ENCODE data around the gene ETNK2. TPM values are rescaled to one million over a fixed set of nuclear protein-coding genes. Genes with fewer than 3 reads are reported as not detected.

The ETNK2 gene
- total RNA-seq, 2 donors from 2014 or later, result 16.7 to 24.4 TPM

DNA sequence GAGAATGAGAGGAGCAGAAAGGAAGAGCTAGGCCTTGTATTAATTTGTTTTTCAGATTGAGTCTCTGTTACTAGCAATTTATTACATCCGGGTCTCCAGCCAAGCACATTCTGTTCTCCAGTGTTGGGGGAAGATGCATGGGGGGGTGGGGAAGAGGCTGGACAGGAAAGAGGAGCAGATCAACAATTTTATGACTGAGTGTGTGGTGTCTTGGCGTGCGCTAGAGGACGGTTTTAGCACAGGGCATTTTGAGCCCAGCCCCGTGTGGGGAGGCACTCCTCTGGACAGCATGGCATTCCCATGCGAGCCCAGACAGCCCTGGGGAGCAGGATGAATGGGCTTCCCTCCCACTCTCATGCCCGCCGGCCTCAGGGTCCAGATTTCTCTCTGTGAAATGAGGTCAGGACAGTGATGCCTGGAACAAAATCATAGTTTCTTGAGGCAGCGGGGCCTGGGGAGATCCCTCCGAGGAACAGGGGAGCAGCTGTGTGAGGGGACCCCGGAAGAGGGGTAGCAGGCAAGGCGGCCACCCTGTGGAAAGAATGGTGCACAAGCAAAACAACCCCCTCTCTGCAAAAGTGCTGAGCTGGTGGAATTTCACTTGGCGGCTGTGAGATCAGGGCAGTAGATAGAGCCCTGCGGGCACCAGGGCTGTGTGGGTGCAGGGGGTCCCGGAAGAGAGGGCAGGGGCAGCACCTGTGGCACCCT is 62.6 kb downstream of the ETNK2 start:
- H3K27ac Mint-ChIP-seq, result peak overlapping the region; percentile 53
- DNase-seq, result no peak
- peaks cover 2% of the 10 kb centered on the region for H3K36me3 Mint-ChIP-seq (ENCODE audit: low read depth)
- H3K4me1 ChIP-seq (ENCODE audit: control insufficient read depth, insufficient read depth, low read length), result peaks cover 14% of the 10 kb centered on the region
- H3K9me3 ChIP-seq (ENCODE audit: control insufficient read depth, low read length), result no peaks in the 10 kb centered on the region
- H3K27ac ChIP-seq (ENCODE audit: low read depth, low read length), result peak overlapping the region; percentile 56
- H3K4me3 Mint-ChIP-seq, result no peak overlapping the region
- no peak overlapping the region for H3K9ac ChIP-seq (ENCODE audit: extremely low read depth, low read length, poor library complexity, severe bottlenecking)
- H3K27me3 Mint-ChIP-seq (ENCODE audit: insufficient read depth), result no peaks in the 10 kb centered on the region
- H3K27me3 ChIP-seq (ENCODE audit: control insufficient read depth, insufficient read depth, low read length, poor library complexity, severe bottlenecking), result no peaks in the 10 kb centered on the region
- peaks cover 62% of the 10 kb centered on the region for H3K4me1 Mint-ChIP-seq
- no peak overlapping the region for H3K4me3 ChIP-seq (ENCODE audit: low read length)
- no peaks in the 10 kb centered on the region for H3K36me3 ChIP-seq (ENCODE audit: control insufficient read depth, insufficient read depth, low read length)
- WGBS, 2 experiments (ENCODE audit: insufficient coverage in 1 of 2, insufficient read length in 1 of 2), result 92 to 95% methylated on average over 6 to 15 of the region's 15 CpGs
- TF ChIP-seq, protein P1, sequence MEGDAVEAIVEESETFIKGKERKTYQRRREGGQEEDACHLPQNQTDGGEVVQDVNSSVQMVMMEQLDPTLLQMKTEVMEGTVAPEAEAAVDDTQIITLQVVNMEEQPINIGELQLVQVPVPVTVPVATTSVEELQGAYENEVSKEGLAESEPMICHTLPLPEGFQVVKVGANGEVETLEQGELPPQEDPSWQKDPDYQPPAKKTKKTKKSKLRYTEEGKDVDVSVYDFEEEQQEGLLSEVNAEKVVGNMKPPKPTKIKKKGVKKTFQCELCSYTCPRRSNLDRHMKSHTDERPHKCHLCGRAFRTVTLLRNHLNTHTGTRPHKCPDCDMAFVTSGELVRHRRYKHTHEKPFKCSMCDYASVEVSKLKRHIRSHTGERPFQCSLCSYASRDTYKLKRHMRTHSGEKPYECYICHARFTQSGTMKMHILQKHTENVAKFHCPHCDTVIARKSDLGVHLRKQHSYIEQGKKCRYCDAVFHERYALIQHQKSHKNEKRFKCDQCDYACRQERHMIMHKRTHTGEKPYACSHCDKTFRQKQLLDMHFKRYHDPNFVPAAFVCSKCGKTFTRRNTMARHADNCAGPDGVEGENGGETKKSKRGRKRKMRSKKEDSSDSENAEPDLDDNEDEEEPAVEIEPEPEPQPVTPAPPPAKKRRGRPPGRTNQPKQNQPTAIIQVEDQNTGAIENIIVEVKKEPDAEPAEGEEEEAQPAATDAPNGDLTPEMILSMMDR (conservative IDR thresholded peaks at IDR 0.05), result no peak
- no peaks in the 10 kb centered on the region for H3K9me3 Mint-ChIP-seq

DNA sequence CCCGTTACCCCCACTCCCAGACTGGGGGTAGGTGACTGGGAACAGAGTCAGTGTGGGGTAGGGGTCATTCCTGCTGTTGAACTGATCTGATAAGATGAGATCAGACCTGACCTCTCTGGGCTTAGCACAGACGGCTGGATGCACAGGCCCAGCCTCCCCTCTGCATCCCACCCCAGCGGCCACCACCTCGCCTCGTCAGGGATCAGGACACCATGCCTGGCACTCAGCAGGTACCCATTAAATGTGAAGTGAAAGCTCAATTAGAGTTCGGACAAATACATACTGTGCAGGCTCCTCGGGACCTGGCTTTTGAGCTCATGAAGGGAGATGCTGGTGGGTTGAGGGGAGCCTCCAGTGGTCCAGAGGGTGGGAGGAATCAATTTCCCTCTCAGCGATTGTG is 63.2 kb downstream of the ETNK2 start:
- Histone ChIP-seq H3K27ac (ENCODE audit: low read depth, low read length) (peak overlapping the region; percentile 56), H3K27me3 (ENCODE audit: control insufficient read depth, insufficient read depth, low read length, poor library complexity, severe bottlenecking) (no peaks in the 10 kb centered on the region), H3K36me3 (ENCODE audit: control insufficient read depth, insufficient read depth, low read length) (no peaks in the 10 kb centered on the region), H3K4me1 (ENCODE audit: control insufficient read depth, insufficient read depth, low read length) (peaks cover 18% of the 10 kb centered on the region), H3K4me3 (ENCODE audit: low read length) (no peak overlapping the region), H3K9me3 (ENCODE audit: control insufficient read depth, low read length) (no peaks in the 10 kb centered on the region), H3K9ac (ENCODE audit: extremely low read depth, low read length, poor library complexity, severe bottlenecking) (no peak overlapping the region)
- peak overlapping the region; percentile 53 for H3K27ac Mint-ChIP-seq
- H3K4me1 Mint-ChIP-seq, result peaks cover 62% of the 10 kb centered on the region
- TF ChIP-seq, protein P1 (conservative IDR thresholded peaks at IDR 0.05), result no peak
- peaks cover 2% of the 10 kb centered on the region for H3K36me3 Mint-ChIP-seq (ENCODE audit: low read depth)
- no peak for DNase-seq
- no peak overlapping the region for H3K4me3 Mint-ChIP-seq
- H3K9me3 Mint-ChIP-seq, result no peaks in the 10 kb centered on the region
- H3K27me3 Mint-ChIP-seq (ENCODE audit: insufficient read depth), result no peaks in the 10 kb centered on the region
- WGBS, 2 experiments (ENCODE audit: insufficient coverage in 1 of 2, insufficient read length in 1 of 2), result 36 to 82% methylated on average over 2 to 8 of the region's 8 CpGs

DNA sequence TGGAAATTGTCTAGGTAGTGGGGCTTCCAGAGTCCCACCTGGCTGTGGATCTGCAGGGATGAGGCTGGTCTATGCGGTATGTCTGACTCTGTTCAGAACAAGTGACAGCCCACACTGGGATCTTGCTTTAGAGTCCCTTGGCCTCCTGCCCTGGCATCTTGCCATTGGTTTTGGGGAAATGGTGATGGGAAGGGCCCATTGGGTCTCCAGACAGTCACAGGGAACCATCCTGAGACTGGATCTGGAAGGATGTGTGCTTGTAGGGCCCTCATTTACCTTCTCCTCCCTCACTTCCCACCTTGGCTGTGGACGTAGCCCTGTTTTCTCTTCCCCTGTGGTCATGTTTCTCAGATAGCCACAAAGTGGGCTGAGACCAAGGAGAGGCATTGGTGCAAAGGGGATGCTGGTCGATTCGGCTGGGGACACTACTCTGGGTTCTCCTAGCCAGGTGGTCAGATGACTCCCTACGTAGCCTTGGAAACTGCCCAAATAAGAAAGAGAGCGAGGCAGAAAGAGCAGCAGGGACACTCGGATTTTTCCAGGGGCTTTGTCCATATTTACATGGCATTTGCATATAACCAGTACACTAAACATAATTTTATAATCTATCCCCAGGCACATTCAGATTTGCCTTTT is 63.8 kb downstream of the ETNK2 start:
- H3K4me3 Mint-ChIP-seq, result no peak overlapping the region
- H3K4me1 Mint-ChIP-seq, result peaks cover 62% of the 10 kb centered on the region
- TF ChIP-seq, protein P1 (conservative IDR thresholded peaks at IDR 0.05), result no peak
- Histone ChIP-seq H3K9ac (ENCODE audit: extremely low read depth, low read length, poor library complexity, severe bottlenecking) (no peak overlapping the region), H3K4me3 (ENCODE audit: low read length) (no peak overlapping the region), H3K27ac (ENCODE audit: low read depth, low read length) (peak overlapping the region; percentile 56), H3K4me1 (ENCODE audit: control insufficient read depth, insufficient read depth, low read length) (peaks cover 18% of the 10 kb centered on the region), H3K36me3 (ENCODE audit: control insufficient read depth, insufficient read depth, low read length) (no peaks in the 10 kb centered on the region), H3K27me3 (ENCODE audit: control insufficient read depth, insufficient read depth, low read length, poor library complexity, severe bottlenecking) (no peaks in the 10 kb centered on the region), H3K9me3 (ENCODE audit: control insufficient read depth, low read length) (no peaks in the 10 kb centered on the region)
- H3K9me3 Mint-ChIP-seq, result no peaks in the 10 kb centered on the region
- DNase-seq, result no peak
- WGBS, 2 experiments (ENCODE audit: insufficient coverage in 1 of 2, insufficient read length in 1 of 2), result 88 to 98% methylated on average over 5 to 7 of the region's 7 CpGs
- peaks cover 2% of the 10 kb centered on the region for H3K36me3 Mint-ChIP-seq (ENCODE audit: low read depth)
- H3K27me3 Mint-ChIP-seq (ENCODE audit: insufficient read depth), result no peaks in the 10 kb centered on the region
- no peak overlapping the region for H3K27ac Mint-ChIP-seq
